ENCODE data around the gene SERPINI1. TPM values are rescaled to one million over a fixed set of nuclear protein-coding genes. Genes with fewer than 3 reads are reported as not detected.
A peak's percentile ranks its signal among the peaks of the same experiment; 100 is the strongest.

The SERPINI1 gene
- total and polyA plus RNA-seq, 2 of the 8 experiments (the other 6 are each of a cell fraction or from before 2014, with no cell fraction given), result 5.3 to 9.9 TPM

- TF ChIP-seq CHD7 (IDR thresholded peaks at IDR 0.05; ENCODE audit: insufficient replicate concordance, low read length), result no peak
- TF ChIP-seq GTF2F1 (IDR thresholded peaks at IDR 0.05; ENCODE audit: borderline replicate concordance, low read depth, low read length), result no peak
- peak; percentile 35; the same call in 1 of the 2 replicates for TF ChIP-seq E2F6 (IDR thresholded peaks at IDR 0.05)
- TF ChIP-seq USF2 (IDR thresholded peaks at IDR 0.05; ENCODE audit: low read length), result no peak
- peak; percentile 80 for TF ChIP-seq TAF1 (IDR thresholded peaks at IDR 0.05; ENCODE audit: low read depth, low read length)
- TF ChIP-seq NANOG (IDR thresholded peaks at IDR 0.05; ENCODE audit: insufficient read depth, low read depth, low read length, poor library complexity, severe bottlenecking), result no peak
- no peak for TF ChIP-seq RNF2 (IDR thresholded peaks at IDR 0.05; ENCODE audit: borderline replicate concordance, low read depth, low read length, missing control alignments, poor library complexity, severe bottlenecking)
Measured at GRCh38 chr3:167734498-167735232, 856 bp upstream of the SERPINI1 start, which contains the start of gene PDCD10 (continued).

Measured in H1 (cell line).